HEK293T (cell line): Measurements from ENCODE around the gene MPHOSPH10.
"Not testable (repeated sequence)": the region's sequence is repeated elsewhere in the genome, so short reads cannot be mapped to it uniquely, and the experiment has no call there.

Experiments used
- CTCF ChIA-PET: fragments of 350-600 bp; formaldehyde crosslinking; extraction: SDS; loops from one replicate; lab custom pipeline; 2021; ENCODE audit warnings: antibody characterized with exemption, inconsistent platforms; lab: Yijun Ruan, JAX
- POLR2A ChIA-PET: fragments of 350-600 bp; formaldehyde crosslinking; extraction: SDS; loops from one replicate; lab custom pipeline; 2020; ENCODE audit warnings: antibody characterized with exemption, inconsistent platforms; lab: Yijun Ruan, JAX
- DNase-seq: peaks from one replicate; pipeline ENCODE4 v3.0.0; 2012; ENCODE audit warnings: mixed read lengths; ENCODE audit errors: extremely low spot score
- ARNT ChIP-seq: fragments of 450-650 bp; IDR thresholded peaks from 2 replicates; pipeline ENCODE4 v1.6.1; 2017; ENCODE audit warnings: mild to moderate bottlenecking
- BHLHE40 ChIP-seq: fragments of 450-650 bp; IDR thresholded peaks from 2 replicates; pipeline ENCODE4 v1.6.1; 2016; ENCODE audit warnings: mild to moderate bottlenecking, moderate library complexity, borderline replicate concordance
- CTBP1 ChIP-seq: fragments of 450-650 bp; IDR thresholded peaks from 2 replicates; pipeline ENCODE4 v1.6.1; 2016; ENCODE audit warnings: borderline replicate concordance
- ELF4 ChIP-seq: fragments of 450-650 bp; IDR thresholded peaks from 2 replicates; pipeline ENCODE4 v1.6.1; 2017; ENCODE audit warnings: antibody characterized with exemption
- FOXA1 ChIP-seq: fragments of 450-650 bp; IDR thresholded peaks from 2 replicates; pipeline ENCODE4 v1.6.1; 2016; ENCODE audit warnings: mild to moderate bottlenecking
- FOXK2 ChIP-seq: fragments of 450-650 bp; IDR thresholded peaks from 2 replicates; pipeline ENCODE4 v1.6.1; 2016; ENCODE audit warnings: mild to moderate bottlenecking
- FOXM1 ChIP-seq: fragments of 450-650 bp; IDR thresholded peaks from 2 replicates; pipeline ENCODE4 v1.6.1; 2017; ENCODE audit warnings: mild to moderate bottlenecking, borderline replicate concordance
- HDGF ChIP-seq: fragments of 450-650 bp; IDR thresholded peaks from 2 replicates; pipeline ENCODE4 v1.6.1; 2017; ENCODE audit warnings: antibody characterized with exemption, borderline replicate concordance
- L3MBTL2 ChIP-seq: fragments of 450-650 bp; conservative IDR thresholded peaks from 2 replicates; pipeline ENCODE4 v1.6.1; 2016; ENCODE audit warnings: mild to moderate bottlenecking
- LEF1 ChIP-seq: fragments of 450-650 bp; IDR thresholded peaks from 2 replicates; pipeline ENCODE4 v1.6.1; 2017; ENCODE audit warnings: mild to moderate bottlenecking, borderline replicate concordance
- NFRKB ChIP-seq: fragments of 450-650 bp; IDR thresholded peaks from 2 replicates; pipeline ENCODE4 v1.6.1; 2016; ENCODE audit warnings: mild to moderate bottlenecking, moderate library complexity
- SP1 ChIP-seq: fragments of 450-650 bp; IDR thresholded peaks from 2 replicates; pipeline ENCODE4 v1.6.1; 2017
- SUZ12 ChIP-seq: fragments of 450-650 bp; IDR thresholded peaks from 2 replicates; pipeline ENCODE4 v1.6.1; 2016; ENCODE audit warnings: mild to moderate bottlenecking
- TARDBP ChIP-seq: fragments of 450-650 bp; IDR thresholded peaks from 2 replicates; pipeline ENCODE4 v1.6.1; 2016
- ZNF384 ChIP-seq: fragments of 450-650 bp; IDR thresholded peaks from 2 replicates; pipeline ENCODE4 v1.6.1; 2016
- TF ChIP-seq, protein P1 (sequence below): fragments of 450-650 bp; IDR thresholded peaks from 2 replicates; pipeline ENCODE4 v1.6.1; 2016

MPHOSPH10 gene

DNA sequence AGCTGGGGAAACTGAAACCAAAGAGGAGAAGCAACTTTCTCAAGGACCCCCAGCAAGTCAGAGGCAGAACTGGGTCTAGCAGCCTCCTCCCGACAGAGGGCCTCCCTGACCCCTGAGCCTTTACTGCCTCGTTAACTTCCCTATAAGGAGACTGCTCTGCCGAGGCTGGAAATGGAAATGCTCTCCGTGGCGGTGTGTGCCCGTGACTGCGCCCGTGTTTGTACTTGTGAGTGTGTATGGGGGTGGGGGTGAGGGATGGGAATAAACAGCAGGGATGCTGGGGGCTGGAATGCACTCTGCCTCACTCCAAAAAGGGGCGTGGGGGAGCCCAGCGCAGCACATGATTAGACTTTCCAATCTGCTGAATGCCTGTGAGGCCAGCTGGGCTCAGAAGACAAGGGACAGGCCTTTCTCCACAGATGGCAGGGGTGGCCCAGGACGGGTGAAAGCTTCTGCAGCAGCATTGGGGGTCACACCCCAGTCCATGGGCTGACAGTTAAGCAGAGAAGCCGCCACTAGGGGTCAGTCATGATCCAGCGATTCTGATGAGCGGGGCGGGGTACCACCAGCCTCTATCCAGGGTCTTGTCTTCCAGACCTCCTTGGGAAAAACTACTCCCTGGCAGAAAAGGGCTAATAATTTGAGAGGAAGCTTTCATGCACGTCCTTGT lies 26.8 kb downstream of the MPHOSPH10 start:
- POLR2A ChIA-PET: interaction anchor here (1.0 to 1.1 kb wide), 2 partner anchors 89 to 175 kb away, joined by 3 read pairs; partner anchors contain the start of genes NAGK and ZNF638
- peak; percentile 76 for DNase-seq
- TF ChIP-seq L3MBTL2 (no peak), SP1 (no peak), BHLHE40 (no peak), ZNF384 (no peak)

DNA sequence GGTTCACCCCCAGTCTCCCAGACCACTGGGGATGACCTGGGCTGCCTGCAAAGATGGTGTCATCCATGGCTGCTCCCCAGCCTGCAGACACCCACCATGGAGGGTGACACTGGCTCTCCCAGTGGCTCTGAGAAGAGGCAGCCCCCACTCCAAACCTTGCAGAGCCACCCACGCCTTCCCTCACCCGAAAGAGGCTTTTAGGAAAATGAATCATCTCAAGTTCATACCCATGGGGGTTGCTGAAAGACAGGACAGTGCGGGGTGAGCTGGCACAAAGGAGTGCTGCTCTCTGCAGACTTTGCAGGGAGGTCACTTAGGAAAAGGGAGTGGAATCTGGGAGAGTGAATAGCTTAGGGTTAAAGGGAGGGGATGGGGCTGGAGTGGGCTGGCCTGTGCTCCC lies 36.4 kb downstream of the MPHOSPH10 start:
- TF ChIP-seq FOXA1 (no peak), L3MBTL2 (no peak), BHLHE40 (no peak), SUZ12 (no peak), TARDBP (no peak), ELF4 (no peak), CTBP1 (no peak), NFRKB (no peak), FOXM1 (no peak), ZNF384 (no peak)
- TF ChIP-seq, protein P1, sequence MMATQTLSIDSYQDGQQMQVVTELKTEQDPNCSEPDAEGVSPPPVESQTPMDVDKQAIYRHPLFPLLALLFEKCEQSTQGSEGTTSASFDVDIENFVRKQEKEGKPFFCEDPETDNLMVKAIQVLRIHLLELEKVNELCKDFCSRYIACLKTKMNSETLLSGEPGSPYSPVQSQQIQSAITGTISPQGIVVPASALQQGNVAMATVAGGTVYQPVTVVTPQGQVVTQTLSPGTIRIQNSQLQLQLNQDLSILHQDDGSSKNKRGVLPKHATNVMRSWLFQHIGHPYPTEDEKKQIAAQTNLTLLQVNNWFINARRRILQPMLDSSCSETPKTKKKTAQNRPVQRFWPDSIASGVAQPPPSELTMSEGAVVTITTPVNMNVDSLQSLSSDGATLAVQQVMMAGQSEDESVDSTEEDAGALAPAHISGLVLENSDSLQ: no peak
- POLR2A ChIA-PET: no interaction called here
- DNase-seq: no peak
- CTCF ChIA-PET: interaction anchor here (0.5 to 0.8 kb wide), 2 partner anchors 12 to 402 kb away, joined by 3 read pairs; no protein-coding TSS in a partner anchor

More for the DNA sequence above, 26.8 kb downstream of the MPHOSPH10 start:
- CTCF ChIA-PET: interaction anchor here (0.7 to 3.7 kb wide), 5 partner anchors 8 to 348 kb away, joined by 3 to 11 read pairs (median 3); no protein-coding TSS in a partner anchor

DNA sequence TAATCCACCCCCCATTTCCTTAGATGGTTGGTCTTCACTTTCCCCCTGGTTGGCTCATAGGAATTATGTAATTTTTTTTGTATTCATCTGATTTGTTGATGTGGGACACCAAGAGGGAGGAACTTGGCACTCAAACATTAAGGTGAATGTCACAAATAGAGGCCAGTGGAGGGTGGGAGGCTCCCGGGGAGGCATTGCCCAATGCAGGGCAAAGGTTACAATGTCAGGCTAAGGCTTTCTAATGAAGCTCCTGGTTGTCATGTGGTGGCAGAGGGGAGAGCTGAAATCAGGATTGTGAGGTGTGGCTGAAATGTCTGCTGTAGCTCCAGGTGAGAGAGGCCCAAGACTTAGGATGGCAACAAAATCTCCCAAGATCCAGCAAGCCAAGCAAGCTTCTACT lies 42.7 kb downstream of the MPHOSPH10 start:
- CTCF ChIA-PET: no interaction called here
- no peak for TF ChIP-seq HDGF
- TF ChIP-seq ELF4: no peak
- TF ChIP-seq FOXK2: no peak
- no peak for TF ChIP-seq BHLHE40
- no peak for TF ChIP-seq FOXM1
- no peak for TF ChIP-seq ZNF384
- no peak for DNase-seq
- POLR2A ChIA-PET: no interaction called here

DNA sequence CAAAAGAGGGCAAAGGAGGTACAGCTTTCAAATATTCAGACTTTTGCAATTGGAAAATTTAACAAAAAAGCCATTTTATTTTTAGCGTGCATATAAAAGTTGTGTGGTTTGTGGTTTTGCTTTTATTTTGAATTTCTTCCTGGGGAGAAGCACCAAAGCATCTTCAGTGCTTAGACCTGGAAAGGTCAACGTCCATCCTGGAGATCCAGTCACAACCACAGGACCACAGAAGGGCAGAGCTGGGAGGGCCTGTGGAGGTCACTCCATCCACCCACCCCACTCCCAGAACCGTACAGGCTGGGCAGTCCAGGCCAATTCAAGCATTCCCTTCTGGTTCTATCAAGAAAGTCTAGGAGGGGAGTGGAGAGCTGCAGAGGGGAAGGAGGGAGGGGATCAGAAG lies 43.8 kb downstream of the MPHOSPH10 start:
- ChIA-PET POLR2A (no interaction called here), CTCF (no interaction called here)
- DNase-seq: no peak
- TF ChIP-seq HDGF (no peak), ZNF384 (no peak), SUZ12 (no peak), FOXK2 (no peak), TARDBP (no peak), CTBP1 (no peak), SP1 (no peak), NFRKB (no peak), FOXA1 (no peak), ELF4 (no peak), LEF1 (no peak), L3MBTL2 (no peak), FOXM1 (no peak), BHLHE40 (no peak), ARNT (no peak)
- TF ChIP-seq, protein P1: no peak

DNA sequence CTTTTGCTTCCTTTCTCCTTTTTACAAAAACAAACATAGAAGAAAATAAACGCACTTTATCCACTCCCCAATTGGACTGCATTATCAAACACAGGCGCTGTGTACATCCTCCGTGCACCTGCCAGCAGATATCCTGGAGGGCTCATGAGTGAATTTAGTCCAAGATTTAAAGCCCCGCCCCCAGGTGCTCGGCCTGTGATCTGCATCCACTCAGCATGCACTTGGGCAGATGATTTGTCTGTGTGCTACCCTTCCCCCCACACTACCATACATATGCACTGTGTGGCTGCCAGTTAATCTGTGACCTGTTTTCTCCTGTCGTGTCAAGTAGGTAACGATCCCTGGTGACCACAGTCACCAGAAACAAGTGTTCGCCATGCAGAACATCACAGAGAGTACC lies 48.4 kb downstream of the MPHOSPH10 start:
- DNase-seq, POLR2A ChIA-PET, CTCF ChIA-PET: not testable (repeated sequence)

DNA sequence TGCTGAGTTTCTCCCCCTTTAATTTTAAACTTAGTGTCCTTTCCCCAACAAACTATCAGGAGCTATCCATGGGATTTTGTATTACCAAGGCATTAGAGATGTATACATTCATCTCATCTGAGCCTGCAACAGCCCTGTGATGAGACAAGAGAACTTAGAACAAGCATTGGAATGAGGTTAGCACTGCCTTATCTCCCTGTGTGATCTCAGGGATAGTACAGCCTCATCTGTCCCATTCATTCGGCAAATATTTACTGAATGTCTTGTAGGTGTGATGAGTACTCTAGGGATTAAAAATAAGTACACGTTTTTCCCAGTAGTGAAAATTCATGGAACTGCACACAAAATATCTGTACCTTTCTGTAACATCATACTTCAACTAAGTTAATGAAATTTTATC lies 50.9 kb downstream of the MPHOSPH10 start:
- TF ChIP-seq, protein P1: no peak
- TF ChIP-seq FOXA1 (no peak), CTBP1 (no peak), FOXK2 (no peak), BHLHE40 (no peak), L3MBTL2 (no peak), LEF1 (no peak)
- ChIA-PET CTCF (interaction anchor here (0.6 kb wide), 1 partner anchor 107 kb away, joined by 3 read pairs; no protein-coding TSS in a partner anchor), POLR2A (no interaction called here)
- no peak for DNase-seq

DNA sequence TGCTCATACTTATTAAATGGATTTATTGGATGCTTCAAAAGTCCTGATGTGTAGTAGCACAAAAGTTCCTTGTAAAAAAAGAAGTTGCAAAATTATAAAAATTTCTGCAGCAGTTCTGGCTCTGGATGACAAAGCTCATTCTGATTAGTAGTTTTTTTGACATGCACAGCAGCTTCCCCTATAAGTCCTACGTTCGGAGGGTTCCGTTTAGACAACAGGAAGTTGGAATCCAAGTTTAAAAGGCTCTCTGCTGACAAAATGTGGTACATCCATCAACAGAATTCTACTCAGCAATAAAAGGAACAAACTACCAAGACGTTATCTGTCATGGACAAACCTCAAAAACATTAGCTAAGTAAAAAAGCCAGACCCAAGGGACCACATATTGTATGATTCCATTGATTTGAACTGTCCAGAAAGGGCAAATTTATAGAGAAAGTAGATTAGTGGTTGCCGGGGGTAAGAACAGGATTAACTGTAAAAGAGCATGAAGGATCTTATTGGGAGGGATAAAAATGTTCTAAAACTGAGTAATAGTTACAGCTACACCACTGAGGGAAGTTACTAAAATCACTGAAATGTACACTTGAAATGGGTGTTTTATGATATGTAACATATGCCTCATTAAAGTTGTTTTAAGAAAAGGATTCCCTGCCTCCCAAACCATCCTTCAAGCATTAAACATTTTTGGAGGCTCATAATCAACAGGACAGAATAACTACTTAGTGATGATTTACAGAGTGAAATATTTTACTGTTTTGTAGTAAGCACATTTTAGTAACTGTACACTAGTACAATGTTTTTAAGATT lies 53.1 kb downstream of the MPHOSPH10 start:
- CTCF ChIA-PET, POLR2A ChIA-PET: not testable (repeated sequence)

More for the DNA sequence above, 53.1 kb downstream of the MPHOSPH10 start:
- not testable (repeated sequence) for DNase-seq
